ENCODE measurements around the gene LHPP. TPM values are rescaled to one million over a fixed set of nuclear protein-coding genes. Genes with fewer than 3 reads are reported as not detected.
A peak's percentile ranks its signal among the peaks of the same experiment; 100 is the strongest.

LHPP gene
- total RNA-seq, 1 donor = 12.5 TPM

DNA sequence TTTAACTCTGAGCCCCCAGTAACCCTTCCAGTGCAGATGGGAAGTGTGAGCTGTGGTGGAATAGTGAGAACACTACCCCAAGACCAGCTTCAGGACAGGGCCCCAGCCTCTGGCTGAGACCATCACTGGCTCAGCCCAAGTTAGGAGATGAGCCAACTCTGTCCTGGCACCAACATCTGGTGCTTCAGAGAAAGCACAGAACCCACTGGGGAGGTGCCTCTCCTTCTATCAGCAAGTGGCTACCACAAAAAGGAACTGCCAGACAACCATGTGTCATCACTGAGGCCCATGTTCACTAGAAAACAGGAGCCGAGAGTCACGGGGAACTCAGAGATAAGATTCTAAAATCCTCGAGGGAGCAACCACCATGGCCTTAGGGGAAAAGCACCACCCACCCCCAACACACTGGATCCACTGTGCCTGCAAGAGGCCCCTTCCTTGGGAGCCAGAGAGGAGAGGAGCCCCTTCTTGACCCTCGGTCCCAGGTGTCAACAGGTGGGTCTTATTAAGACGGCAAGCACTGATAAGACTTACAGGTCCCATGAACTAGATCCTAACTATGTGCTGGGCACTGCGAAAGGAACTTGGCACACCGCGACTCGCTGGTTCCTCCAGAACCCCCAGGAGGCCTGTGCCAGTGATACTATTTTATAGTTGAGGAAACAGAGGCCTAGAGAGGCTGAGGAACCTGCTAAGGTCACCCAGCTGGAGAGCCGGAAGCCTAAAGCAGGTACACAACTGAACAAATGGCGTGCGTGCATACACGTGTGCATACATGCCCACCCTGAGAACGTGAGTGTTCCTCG, 179.9 kb downstream of the LHPP start:
- peak; percentile 93 for DNase-seq (ENCODE audit: low read depth)
- TF ChIP-seq, protein P1, sequence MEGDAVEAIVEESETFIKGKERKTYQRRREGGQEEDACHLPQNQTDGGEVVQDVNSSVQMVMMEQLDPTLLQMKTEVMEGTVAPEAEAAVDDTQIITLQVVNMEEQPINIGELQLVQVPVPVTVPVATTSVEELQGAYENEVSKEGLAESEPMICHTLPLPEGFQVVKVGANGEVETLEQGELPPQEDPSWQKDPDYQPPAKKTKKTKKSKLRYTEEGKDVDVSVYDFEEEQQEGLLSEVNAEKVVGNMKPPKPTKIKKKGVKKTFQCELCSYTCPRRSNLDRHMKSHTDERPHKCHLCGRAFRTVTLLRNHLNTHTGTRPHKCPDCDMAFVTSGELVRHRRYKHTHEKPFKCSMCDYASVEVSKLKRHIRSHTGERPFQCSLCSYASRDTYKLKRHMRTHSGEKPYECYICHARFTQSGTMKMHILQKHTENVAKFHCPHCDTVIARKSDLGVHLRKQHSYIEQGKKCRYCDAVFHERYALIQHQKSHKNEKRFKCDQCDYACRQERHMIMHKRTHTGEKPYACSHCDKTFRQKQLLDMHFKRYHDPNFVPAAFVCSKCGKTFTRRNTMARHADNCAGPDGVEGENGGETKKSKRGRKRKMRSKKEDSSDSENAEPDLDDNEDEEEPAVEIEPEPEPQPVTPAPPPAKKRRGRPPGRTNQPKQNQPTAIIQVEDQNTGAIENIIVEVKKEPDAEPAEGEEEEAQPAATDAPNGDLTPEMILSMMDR (IDR thresholded peaks at IDR 0.05; ENCODE audit: insufficient read depth, low read depth, low read length) = no peak

DNA sequence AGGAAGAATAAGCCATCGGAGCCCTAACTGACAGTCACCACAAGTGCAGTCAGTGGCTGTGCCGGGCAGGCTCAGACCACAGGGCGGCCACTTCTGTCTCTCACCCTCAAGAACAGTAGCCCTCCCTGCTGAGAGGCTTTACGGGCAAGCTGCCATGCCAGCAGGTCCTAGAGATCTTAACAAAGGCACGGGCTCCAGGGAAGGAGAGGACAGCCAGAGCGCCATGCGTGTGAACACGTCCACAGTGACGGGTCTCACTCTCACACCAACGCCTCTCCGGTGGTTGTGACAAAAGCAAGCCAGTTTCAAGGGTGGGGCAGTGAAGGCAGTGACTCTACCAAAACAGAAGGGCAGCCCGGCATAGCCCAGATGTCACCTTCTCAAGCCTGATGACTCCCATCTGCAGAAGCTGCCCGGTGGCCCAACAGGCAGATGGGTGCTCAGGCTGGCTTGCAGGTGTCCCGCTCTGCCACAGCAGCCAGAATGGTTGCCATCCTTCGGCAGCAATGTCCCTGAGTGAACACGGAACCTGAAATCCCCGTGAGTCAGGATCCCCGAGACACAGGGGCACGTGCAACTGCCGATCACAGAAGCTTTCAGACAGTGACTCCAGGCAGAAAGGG, 180.6 kb downstream of the LHPP start:
- TF ChIP-seq, protein P1 (IDR thresholded peaks at IDR 0.05; ENCODE audit: insufficient read depth, low read depth, low read length) = no peak
- no peak for DNase-seq (ENCODE audit: low read depth)

More for the DNA sequence above, 179.9 kb downstream of the LHPP start:
- H3K4me3 ChIP-seq (ENCODE audit: low read depth, low read length) = no peak overlapping the region

DNA sequence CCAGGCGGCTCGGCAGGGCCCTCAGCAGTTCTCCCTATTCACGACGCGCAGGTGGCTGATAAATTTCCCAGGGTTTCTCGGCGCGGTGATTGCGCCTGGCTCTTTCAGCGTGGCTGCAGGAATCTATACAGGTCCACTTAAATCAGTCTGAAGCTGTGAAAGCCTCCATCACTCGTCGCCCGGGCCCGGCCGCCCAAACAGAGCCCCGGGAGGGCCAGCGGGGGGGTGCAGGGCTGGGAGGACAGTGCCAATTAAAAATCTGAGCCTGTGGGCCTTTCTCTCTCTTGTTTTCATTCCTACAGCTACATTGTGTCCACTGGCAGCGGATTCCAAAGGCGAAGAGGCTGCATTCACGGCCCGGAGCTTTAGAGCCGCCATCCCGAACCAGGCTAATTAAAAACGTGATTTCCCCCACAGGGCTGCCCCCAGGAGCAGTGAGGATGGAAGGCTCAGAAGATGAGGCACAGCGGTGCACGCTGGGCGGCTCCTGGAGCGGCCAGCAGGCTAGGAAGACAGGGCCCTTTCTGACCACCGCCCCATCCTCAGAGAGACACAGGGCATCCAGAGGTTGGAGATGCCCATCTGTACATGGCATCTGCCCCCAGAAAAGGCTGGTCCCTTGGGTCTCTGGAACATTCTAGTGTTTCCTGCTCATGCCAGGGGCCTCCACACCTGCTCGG, 181.8 kb downstream of the LHPP start:
- no peak for DNase-seq (ENCODE audit: low read depth)
- no peak overlapping the region for H3K4me3 ChIP-seq (ENCODE audit: low read depth, low read length)
- TF ChIP-seq, protein P1 (IDR thresholded peaks at IDR 0.05; ENCODE audit: insufficient read depth, low read depth, low read length) = no peak

More for the DNA sequence above, 180.6 kb downstream of the LHPP start:
- no peak overlapping the region for H3K4me3 ChIP-seq (ENCODE audit: low read depth, low read length)

DNA sequence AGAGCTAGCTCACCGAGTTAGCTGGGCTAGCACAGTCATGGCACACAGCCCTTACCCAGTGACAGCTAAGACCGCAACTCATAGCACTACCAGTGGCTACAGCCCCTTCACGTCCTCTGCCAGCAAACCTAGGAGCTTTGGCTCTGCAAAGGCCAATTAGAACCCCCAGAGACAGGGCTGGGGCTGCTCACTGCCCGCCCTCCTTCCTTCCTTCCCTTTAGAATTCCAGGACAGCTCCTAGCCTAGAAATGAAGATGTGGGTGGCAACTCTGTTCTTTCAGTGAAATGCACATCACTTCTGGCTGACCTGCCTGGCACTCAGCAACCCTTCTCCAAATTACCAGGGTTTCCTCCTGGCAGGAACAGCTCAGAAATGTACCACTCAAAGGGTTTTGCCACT, 182.6 kb downstream of the LHPP start:
- DNase-seq (ENCODE audit: low read depth) = no peak
- no peak overlapping the region for H3K4me3 ChIP-seq (ENCODE audit: low read depth, low read length)
- TF ChIP-seq, protein P1 (IDR thresholded peaks at IDR 0.05; ENCODE audit: insufficient read depth, low read depth, low read length) = no peak

DNA sequence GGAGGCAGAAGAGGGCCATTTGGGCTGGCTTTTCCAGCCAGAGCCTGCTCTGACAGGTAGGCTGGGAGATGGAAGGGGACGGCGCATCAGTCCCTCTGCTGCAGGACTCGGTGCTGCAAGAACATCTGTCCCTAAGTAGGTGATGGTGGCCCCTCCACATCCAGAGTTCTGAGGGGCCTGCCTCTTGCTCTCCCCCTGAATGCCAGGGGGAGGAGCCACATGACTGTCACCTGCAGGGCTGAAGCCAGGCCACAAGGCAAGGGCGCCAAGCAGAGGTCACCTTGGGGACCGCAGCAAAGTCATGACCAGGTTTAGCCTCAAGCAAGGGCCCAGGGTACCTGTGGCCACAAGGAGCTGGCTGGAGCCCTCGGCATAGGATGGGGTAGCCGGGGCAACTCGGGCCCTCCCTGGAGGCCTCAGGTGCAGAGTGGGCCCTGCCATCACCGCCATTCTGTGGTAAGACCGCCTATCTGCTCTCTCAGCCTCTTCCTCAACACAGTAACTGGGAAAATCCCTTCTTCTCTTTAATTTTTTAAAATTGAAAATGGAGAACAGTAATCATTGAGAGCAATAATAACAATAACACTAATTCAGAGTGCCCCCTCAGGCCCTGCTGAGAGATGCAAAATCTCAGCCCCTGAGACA, 183.3 kb downstream of the LHPP start:
- DNase-seq (ENCODE audit: low read depth) = no peak
- H3K4me3 ChIP-seq (ENCODE audit: low read depth, low read length) = no peak overlapping the region
- TF ChIP-seq, protein P1 (IDR thresholded peaks at IDR 0.05; ENCODE audit: insufficient read depth, low read depth, low read length) = no peak

DNA sequence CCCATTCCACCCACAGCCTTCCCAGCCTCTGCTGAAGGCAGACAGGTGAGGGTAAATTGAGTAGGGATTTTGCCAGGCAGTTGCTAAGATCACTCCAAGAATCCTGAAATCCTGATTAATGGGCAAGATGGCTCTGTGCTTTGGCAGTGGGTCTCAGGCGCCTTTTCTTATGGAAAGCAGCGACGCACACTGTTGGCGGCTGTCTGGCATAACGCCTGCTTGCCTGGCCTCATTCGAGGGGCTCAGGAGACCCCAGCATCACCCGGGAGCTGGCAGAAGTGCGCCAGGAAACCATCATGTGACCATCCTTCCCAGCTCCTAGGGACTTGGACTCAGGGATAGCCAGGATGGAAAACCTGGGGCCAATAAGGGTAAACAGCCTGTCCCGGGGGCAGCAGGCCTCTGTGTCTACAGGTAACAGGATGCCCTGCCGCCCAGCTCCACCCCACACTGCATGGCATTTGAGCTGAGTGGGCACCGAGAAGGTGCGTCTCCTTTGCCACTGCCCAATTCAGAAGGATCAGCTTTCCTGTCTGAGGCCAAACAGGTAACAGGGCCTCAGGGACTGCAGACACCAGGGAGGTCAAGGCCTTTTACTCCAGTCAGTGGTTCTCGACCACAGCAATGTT, 184.0 kb downstream of the LHPP start:
- no peak for DNase-seq (ENCODE audit: low read depth)
- TF ChIP-seq, protein P1 (IDR thresholded peaks at IDR 0.05; ENCODE audit: insufficient read depth, low read depth, low read length) = no peak
- H3K4me3 ChIP-seq (ENCODE audit: low read depth, low read length) = no peak overlapping the region

Measured in fibroblast of villous mesenchyme (primary cell).